Right lobe of liver (tissue), 6 donors: ENCODE results near the gene NUBP2. TPM values are rescaled to one million over a fixed set of nuclear protein-coding genes. Genes with fewer than 3 reads are reported as not detected.
A peak's percentile ranks its signal among the peaks of the same experiment; 100 is the strongest.

Experiments
- ATAC-seq, 4 donors: fragments of 200-7000 bp; cut with Tn5 transposase; one replicate each; pipeline ENCODE4 v1.9.1; 2020; ENCODE audit warnings: mild to moderate bottlenecking in 4 of 4, moderate library complexity in 4 of 4
- DNase-seq, 3 donors: peaks; one replicate each; pipeline ENCODE4 v3.0.0-alpha.2; 2020
- H3K27ac ChIP-seq, 3 donors: fragments of 200-600 bp; one replicate each; pipeline ENCODE4 v1.8.0; 2022
- H3K27me3 ChIP-seq, 2 donors: fragments of 200-600 bp; one replicate each; pipeline ENCODE4 v1.8.0; 2022
- H3K36me3 ChIP-seq, 4 donors: fragments of 200-600 bp; sonication (generic) in 1 of 4; one replicate each; pipeline versions ENCODE4 v1.5.1 to v1.8.0; 2017 to 2022; ENCODE audit warnings: control low read depth in 1 of 4
- H3K4me1 ChIP-seq, 4 donors: fragments of 200-600 bp; sonication (generic) in 1 of 4; one replicate each; pipeline versions ENCODE4 v1.5.1 to v1.8.0; 2017 to 2022; ENCODE audit warnings: control low read depth in 1 of 4
- H3K4me3 ChIP-seq, 3 donors: fragments of 200-600 bp; one replicate each; pipeline ENCODE4 v1.8.0; 2022
- H3K9me3 ChIP-seq, 4 donors: fragments of 200-600 bp; sonication (generic) in 1 of 4; one replicate each; pipeline versions ENCODE4 v1.5.1 to v1.8.0; 2017 to 2022; ENCODE audit warnings: control low read depth in 1 of 4
- CTCF ChIP-seq, 4 donors: fragments of 200-600 bp in 3 of 4; fragments of 450-650 bp in 1 of 4; IDR thresholded peaks; one replicate each; pipeline versions ENCODE4 v1.5.1 to v1.8.0; 2016 to 2022; ENCODE audit warnings: antibody characterized with exemption in 4 of 4, mild to moderate bottlenecking in 2 of 4
- POLR2A ChIP-seq: fragments of 450-650 bp; IDR thresholded peaks from one replicate; pipeline ENCODE4 v1.6.1; 2017; ENCODE audit warnings: antibody characterized with exemption, mild to moderate bottlenecking
- WGBS: methylation state at CpG from one replicate; pipeline ENCODE4 v1.1.6; 2018; ENCODE audit warnings: low coverage, low lambda C conversion rate; ENCODE audit not compliant: insufficient coverage; ENCODE audit errors: missing lambda C conversion rate; 5-methylcytosine and 5-hydroxymethylcytosine counted together
- intact Hi-C, 2 donors: fragments of 100-400 bp; cut with DNase I; formaldehyde crosslinking; loops; one replicate each; pipeline versions ENCODE4 v1.11.2 to v1.14.1; 2022
- total RNA-seq, 6 experiments: library from RNA; depleted of rRNA in 2 of 6; stranded (reverse); fragments of >200 nt in 2 of 6; fragmentation: NEBNext Ultra II Directional in 3 of 6; extraction: Animal tissue kit (Norgen Biotek cat#: 25700) in 3 of 6; gene quantifications; one replicate each; pipeline versions ENCODE4 v1.1.0 to v1.2.4, GENCODE V29; 2016 to 2023
- donor health status: DM: no; HTN: yes; CAD: no.
- donor health status: DM: no; HTN: no; CAD: no.
- donor health status: DM: no; HTN: no; CAD: no.
- donor health status: DM: no; HTN: yes; CAD: no.
- donor health status: DM: no; HTN: yes; CAD: no.

The NUBP2 gene
- total RNA-seq, 6 experiments from 2014 or later = 21.1 to 90.3 (median 32.6) TPM

- 94% methylated on average over 17 of the region's 29 CpGs for WGBS
- TF ChIP-seq CTCF (IDR thresholded peaks at IDR 0.05) (no peak), POLR2A (no peak)
- H3K9me3 ChIP-seq = no peaks in the 10 kb centered on the region
- no peak overlapping the region for H3K4me3 ChIP-seq
- intact Hi-C loops = no loop called here
- H3K27ac ChIP-seq = no peak overlapping the region
- H3K4me1 ChIP-seq = no peaks in the 10 kb centered on the region
- ATAC-seq = no peak
- H3K36me3 ChIP-seq = peaks cover 0 to 38% (median 14%) of the 10 kb centered on the region in 4 donors
- DNase-seq = peak in 2 of 3 donors; percentile 8 to 42
- H3K27me3 ChIP-seq = no peaks in the 10 kb centered on the region
Observed at GRCh38 chr16:1749152-1750117, 33.3 kb upstream of the NUBP2 start.

- DNase-seq = no peak
- H3K36me3 ChIP-seq = peaks cover 0 to 39% (median 13%) of the 10 kb centered on the region in 4 donors
- H3K27ac ChIP-seq = no peak overlapping the region
- TF ChIP-seq CTCF (IDR thresholded peaks at IDR 0.05) (no peak), POLR2A (no peak)
- WGBS = no CpG with 5 or more reads among the region's 16 CpGs
- H3K4me3 ChIP-seq = no peak overlapping the region
- H3K9me3 ChIP-seq = no peaks in the 10 kb centered on the region
- no peaks in the 10 kb centered on the region for H3K4me1 ChIP-seq
- ATAC-seq = no peak
- H3K27me3 ChIP-seq = no peaks in the 10 kb centered on the region
- intact Hi-C loops = no loop called here
Observed at GRCh38 chr16:1751946-1752345, 30.8 kb upstream of the NUBP2 start.

- Histone ChIP-seq H3K27me3 (no peaks in the 10 kb centered on the region), H3K9me3 (no peaks in the 10 kb centered on the region), H3K36me3 (peaks cover 0 to 34% (median 12%) of the 10 kb centered on the region in 4 donors), H3K4me3 (no peak overlapping the region), H3K4me1 (no peaks in the 10 kb centered on the region), H3K27ac (no peak overlapping the region)
- 95% methylated on average over 6 of the region's 14 CpGs for WGBS
- DNase-seq (no peak), ATAC-seq (no peak)
- intact Hi-C loops = no loop called here
- no peak for TF ChIP-seq POLR2A
- TF ChIP-seq CTCF (IDR thresholded peaks at IDR 0.05) = no peak
Observed at GRCh38 chr16:1752853-1753252, 29.9 kb upstream of the NUBP2 start.

DNA sequence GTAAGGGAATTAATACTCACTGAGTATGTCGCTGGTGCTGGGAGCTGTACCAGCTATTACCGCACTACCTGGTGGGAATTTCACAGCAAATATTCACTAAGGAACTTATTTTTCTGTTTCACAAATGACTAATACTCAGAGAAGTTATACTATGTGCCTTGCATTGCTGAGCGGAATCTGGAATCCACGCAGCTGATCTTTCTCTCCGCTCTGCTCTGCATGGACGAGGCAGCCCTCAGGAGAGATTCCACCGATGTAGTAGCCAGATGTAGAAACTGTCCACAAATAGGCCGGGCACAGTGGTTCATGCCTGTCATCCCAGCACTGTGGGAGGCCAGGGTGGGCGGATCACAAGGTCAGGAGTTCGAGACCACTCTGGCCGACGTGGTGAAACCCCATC, 28.6 kb upstream of the NUBP2 start:
- intact Hi-C loops = no loop called here
- no peaks in the 10 kb centered on the region for H3K9me3 ChIP-seq
- TF ChIP-seq CTCF (IDR thresholded peaks at IDR 0.05) (no peak), POLR2A (no peak)
- WGBS = 92% methylated on average over 6 of the region's 12 CpGs
- DNase-seq (no peak), ATAC-seq (no peak)
- H3K4me1 ChIP-seq = no peaks in the 10 kb centered on the region
- no peaks in the 10 kb centered on the region for H3K27me3 ChIP-seq
- H3K36me3 ChIP-seq = peaks cover 0 to 21% (median 5%) of the 10 kb centered on the region in 4 donors
- no peak overlapping the region for H3K4me3 ChIP-seq
- no peak overlapping the region for H3K27ac ChIP-seq
